B cell (primary cell): ENCODE measurements around the gene SUCLG1. TPM values are rescaled to one million over a fixed set of nuclear protein-coding genes. Genes with fewer than 3 reads are reported as not detected.

ENCODE experiments used
- ATAC-seq: fragments of 200-7000 bp; cut with Tn5 transposase; one replicate; pipeline ENCODE4 v1.10.0; 2021; ENCODE audit warnings: low read depth, mild to moderate bottlenecking, moderate number of reproducible peaks, moderate library complexity
- CTCF ChIA-PET: fragments of 350-600 bp; sonication (Branson Sonifier 250); formaldehyde crosslinking; loops from one replicate; lab custom pipeline; 2021; ENCODE audit warnings: antibody characterized with exemption, inconsistent platforms; lab: Charles Lee
- POLR2A ChIA-PET: fragments of 350-600 bp; sonication (Branson Sonifier 250); formaldehyde crosslinking; loops from one replicate; lab custom pipeline; 2021; ENCODE audit warnings: antibody characterized with exemption; lab: Charles Lee
- DNase-seq: peaks from one replicate; pipeline ENCODE4 v3.0.0; 2013
- H2AFZ ChIP-seq: 2 replicates; pipeline ENCODE4 v1.6.1; 2012; ENCODE audit warnings: mild to moderate bottlenecking, low read depth, low read length; ENCODE audit not compliant: insufficient read depth, poor library complexity, severe bottlenecking
- H3K27ac ChIP-seq, 2 donors: 1 replicate in 1 of 2; 2 replicates in 1 of 2; pipeline ENCODE4 v1.5.1; 2012 to 2013; ENCODE audit warnings: low read length in 2 of 2, mild to moderate bottlenecking in 2 of 2, moderate library complexity in 1 of 2
- H3K27me3 ChIP-seq, 4 experiments: fragments of 200-600 bp in 1 of 4; sonication (generic) in 1 of 4; replicated peaks in 1 of 4; 1 replicate in 2 of 4; 2 replicates in 2 of 4; pipeline versions ENCODE4 v1.6.1 to v1.7.0; 2013 to 2016; ENCODE audit warnings: low read length in 3 of 4, mild to moderate bottlenecking in 2 of 4, mixed read lengths in 1 of 4, moderate library complexity in 1 of 4; ENCODE audit not compliant: insufficient read depth in 4 of 4, control insufficient read depth in 3 of 4; ENCODE audit errors: control extremely low read depth in 1 of 4
- H3K36me3 ChIP-seq, 2 experiments: replicated peaks in 1 of 2; 1 replicate in 1 of 2; 2 replicates in 1 of 2; pipeline versions ENCODE4 v1.6.1 to v1.7.1; 2013; ENCODE audit warnings: low read length in 1 of 2; ENCODE audit not compliant: insufficient read depth in 2 of 2, control insufficient read depth in 1 of 2; ENCODE audit errors: control extremely low read depth in 1 of 2, extremely low read depth in 1 of 2
- H3K4me1 ChIP-seq, 2 donors: fragments of 200-600 bp in 1 of 2; sonication (generic) in 1 of 2; 1 replicate in 1 of 2; 2 replicates in 1 of 2; pipeline versions ENCODE4 v1.5.1 to v1.6.1; 2013 to 2017; ENCODE audit warnings: low read length in 2 of 2; ENCODE audit not compliant: control insufficient read depth in 2 of 2, insufficient read depth in 2 of 2
- H3K4me2 ChIP-seq: replicated peaks from 2 replicates; pipeline ENCODE3; 2012; ENCODE audit warnings: mild to moderate bottlenecking, low read depth, low read length; ENCODE audit not compliant: poor library complexity, severe bottlenecking
- H3K4me3 ChIP-seq, 5 experiments: fragments of 200-600 bp in 1 of 5; sonication (generic) in 1 of 5; 1 replicate in 3 of 5; 2 replicates in 2 of 5; pipeline versions ENCODE4 v1.5.1 to v1.7.0; 2011 to 2016; ENCODE audit warnings: low read length in 4 of 5, mild to moderate bottlenecking in 4 of 5, low read depth in 2 of 5, control low read depth in 1 of 5, moderate library complexity in 1 of 5; ENCODE audit not compliant: insufficient read depth in 1 of 5; ENCODE audit errors: control extremely low read depth in 1 of 5, extremely low read depth in 1 of 5
- H3K79me2 ChIP-seq: fragments of 200-600 bp; sonication (generic); one replicate; pipeline ENCODE4 v1.6.0; 2016; ENCODE audit warnings: low read length; ENCODE audit not compliant: control insufficient read depth, insufficient read depth
- H3K9ac ChIP-seq: fragments of 200-600 bp; sonication (generic); 2 replicates; pipeline ENCODE4 v1.6.1; 2017; ENCODE audit warnings: mild to moderate bottlenecking, low read length, moderate library complexity
- H3K9me3 ChIP-seq, 3 donors: one replicate each; pipeline versions ENCODE4 v1.6.1 to v1.7.1; 2013; ENCODE audit warnings: low read length in 2 of 3; ENCODE audit not compliant: control insufficient read depth in 2 of 3, insufficient read depth in 1 of 3; ENCODE audit errors: control extremely low read depth in 1 of 3
- H4K20me1 ChIP-seq: 2 replicates; pipeline ENCODE4 v1.6.0; 2012; ENCODE audit warnings: mild to moderate bottlenecking, low read length; ENCODE audit not compliant: insufficient read depth, control insufficient read depth, poor library complexity, severe bottlenecking
- H3K27ac Mint-ChIP-seq: one replicate; pipeline ENCODE4 v1.8.0; 2021; ENCODE audit warnings: mixed read lengths
- H3K27me3 Mint-ChIP-seq: one replicate; pipeline ENCODE4 v1.8.0; 2021; ENCODE audit warnings: mixed read lengths
- H3K4me1 Mint-ChIP-seq: one replicate; pipeline ENCODE4 v1.8.0; 2021; ENCODE audit warnings: mixed read lengths
- H3K4me3 Mint-ChIP-seq: one replicate; pipeline ENCODE4 v1.8.0; 2021; ENCODE audit warnings: mixed read lengths
- H3K9me3 Mint-ChIP-seq: one replicate; pipeline ENCODE4 v1.8.0; 2022; ENCODE audit warnings: mixed read lengths; ENCODE audit not compliant: insufficient read depth
- CTCF ChIP-seq: fragments of 200-600 bp; IDR thresholded peaks from one replicate; pipeline ENCODE4 v1.8.0; 2022; ENCODE audit warnings: antibody characterized with exemption, mild to moderate bottlenecking
- EZH2 ChIP-seq: IDR thresholded peaks from 2 replicates; pipeline ENCODE4 v1.6.1; 2012; ENCODE audit warnings: borderline replicate concordance, low read depth, mild to moderate bottlenecking, moderate library complexity, low read length; ENCODE audit not compliant: insufficient read depth, poor library complexity, severe bottlenecking
- WGBS: methylation state at CpG from one replicate; pipeline ENCODE4 v1.1.5; 2013; ENCODE audit warnings: missing lambda C conversion rate; ENCODE audit not compliant: insufficient coverage; 5-methylcytosine and 5-hydroxymethylcytosine counted together
- intact Hi-C: fragments of 100-400 bp; cut with micrococcal nuclease; formaldehyde crosslinking; loops from one replicate; pipeline ENCODE4 v1.10.0; 2022
- polyA plus RNA-seq: library from polyadenylated mRNA; depleted of rRNA; stranded (reverse); fragments of >200 nt; gene quantifications from 2 replicates; pipeline ENCODE4 v1.2.3, GENCODE V29; 2012
- total RNA-seq, 2 donors: library from RNA; stranded (reverse); fragments of 120-200 nt in 1 of 2; gene quantifications; 1 replicate in 1 of 2; 2 replicates in 1 of 2; pipeline versions ENCODE4 v1.2.3 to v1.2.4, GENCODE V29; 2013 to 2022

The SUCLG1 gene
- total and polyA plus RNA-seq, 2 donors (not counting 1 experiment from before 2014, with no cell fraction given), result 16.1 to 31.8 TPM

GRCh38 chr2:84478867-84479266, 19.8 kb upstream of the SUCLG1 start:
- H3K4me3 Mint-ChIP-seq, result no peak overlapping the region
- H3K4me1 Mint-ChIP-seq, result no peaks in the 10 kb centered on the region
- no peak overlapping the region for H3K27ac Mint-ChIP-seq

GRCh38 chr2:84477886-84478285, 18.8 kb upstream of the SUCLG1 start:
- TF ChIP-seq EZH2, result no peak
- TF ChIP-seq CTCF, result no peak
- Histone ChIP-seq H3K9ac (no peak overlapping the region), H3K4me2 (no peak overlapping the region), H3K4me3 (no peak overlapping the region), H3K27me3 (no peaks in the 10 kb centered on the region), H3K27ac (no peak overlapping the region), H2AFZ (no peak overlapping the region), H3K4me1 (no peaks in the 10 kb centered on the region), H4K20me1 (no peaks in the 10 kb centered on the region), H3K9me3 (peaks cover 0 to 9% (median 3%) of the 10 kb centered on the region in 3 donors), H3K36me3 (no peaks in the 10 kb centered on the region), H3K79me2 (no peaks in the 10 kb centered on the region)
- no peaks in the 10 kb centered on the region for H3K4me1 Mint-ChIP-seq
- H3K27ac Mint-ChIP-seq, result no peak overlapping the region
- ATAC-seq (no peak), DNase-seq (no peak)
- H3K27me3 Mint-ChIP-seq, result no peaks in the 10 kb centered on the region
- no peak overlapping the region for H3K4me3 Mint-ChIP-seq
- peaks cover 10% of the 10 kb centered on the region for H3K9me3 Mint-ChIP-seq
- no CpG with 5 or more reads among the region's 1 CpG for WGBS
- POLR2A ChIA-PET, result no interaction called here
- intact Hi-C loops, result no loop called here
- CTCF ChIA-PET, result interaction anchor here (0.5 kb wide), 1 partner anchor 538 kb away, joined by 3 read pairs; no protein-coding TSS in a partner anchor

More at GRCh38 chr2:84478867-84479266, 19.8 kb upstream of the SUCLG1 start:
- no peaks in the 10 kb centered on the region for H4K20me1 ChIP-seq
- H3K9me3 Mint-ChIP-seq, result peaks cover 10% of the 10 kb centered on the region
- H2AFZ ChIP-seq, result no peak overlapping the region
- H3K4me2 ChIP-seq, result no peak overlapping the region
- ChIA-PET CTCF (interaction anchor here (1.2 kb wide), 1 partner anchor 821 kb away, joined by 3 read pairs; no protein-coding TSS in a partner anchor), POLR2A (no interaction called here)
- H3K27me3 ChIP-seq, result no peaks in the 10 kb centered on the region
- 80% methylated on average over 1 of the region's 3 CpGs for WGBS
- H3K4me1 ChIP-seq, result no peaks in the 10 kb centered on the region
- no peak overlapping the region for H3K4me3 ChIP-seq
- no peaks in the 10 kb centered on the region for H3K36me3 ChIP-seq
- ATAC-seq, result no peak
- no peak overlapping the region for H3K27ac ChIP-seq
- no peaks in the 10 kb centered on the region for H3K27me3 Mint-ChIP-seq
- no peaks in the 10 kb centered on the region for H3K79me2 ChIP-seq
- H3K9ac ChIP-seq, result no peak overlapping the region
- no peak for DNase-seq
- H3K9me3 ChIP-seq, result peaks cover 0 to 9% (median 3%) of the 10 kb centered on the region in 3 donors
- TF ChIP-seq CTCF (no peak), EZH2 (no peak)
- intact Hi-C loops, result no loop called here
